ENCODE results near the gene SBK1.

DNA sequence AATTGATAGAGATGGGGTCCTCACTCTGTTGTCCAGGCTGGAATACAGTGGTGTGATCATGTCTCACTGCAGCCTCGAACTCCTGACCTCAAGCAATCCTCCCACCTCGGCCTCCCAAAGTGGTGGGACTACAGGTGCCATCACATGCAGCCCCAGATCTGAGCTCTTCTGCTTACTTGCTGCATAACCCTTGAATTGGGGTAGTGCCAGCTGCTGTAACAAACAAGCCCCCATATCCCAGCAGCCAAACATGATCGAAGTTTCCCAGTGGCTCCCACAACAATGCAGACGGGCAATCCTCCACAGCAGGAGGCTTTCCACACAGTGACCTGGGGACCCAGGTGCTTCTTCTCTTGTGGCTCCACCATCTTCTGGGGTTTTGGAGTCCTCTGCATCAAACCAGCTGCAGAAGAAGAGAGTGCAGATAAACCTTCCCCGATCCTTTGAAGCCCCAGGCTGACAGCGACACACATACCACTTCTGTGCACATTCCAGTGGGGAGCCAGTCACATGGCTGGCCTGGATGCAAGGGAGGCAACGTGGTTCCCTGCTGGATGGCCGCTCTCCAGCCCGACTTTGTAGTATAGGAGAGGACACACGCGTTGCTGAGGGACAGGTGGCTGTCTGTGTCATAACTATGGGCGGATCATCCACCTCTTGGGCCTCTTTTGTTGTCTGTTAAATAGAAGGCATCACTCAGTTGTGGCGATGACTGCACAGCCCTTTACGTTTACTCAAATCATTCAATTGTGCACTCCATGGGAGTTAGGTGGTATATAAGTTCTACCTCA is 16.7 kb downstream of the SBK1 start:
- TF ChIP-seq, protein P1, sequence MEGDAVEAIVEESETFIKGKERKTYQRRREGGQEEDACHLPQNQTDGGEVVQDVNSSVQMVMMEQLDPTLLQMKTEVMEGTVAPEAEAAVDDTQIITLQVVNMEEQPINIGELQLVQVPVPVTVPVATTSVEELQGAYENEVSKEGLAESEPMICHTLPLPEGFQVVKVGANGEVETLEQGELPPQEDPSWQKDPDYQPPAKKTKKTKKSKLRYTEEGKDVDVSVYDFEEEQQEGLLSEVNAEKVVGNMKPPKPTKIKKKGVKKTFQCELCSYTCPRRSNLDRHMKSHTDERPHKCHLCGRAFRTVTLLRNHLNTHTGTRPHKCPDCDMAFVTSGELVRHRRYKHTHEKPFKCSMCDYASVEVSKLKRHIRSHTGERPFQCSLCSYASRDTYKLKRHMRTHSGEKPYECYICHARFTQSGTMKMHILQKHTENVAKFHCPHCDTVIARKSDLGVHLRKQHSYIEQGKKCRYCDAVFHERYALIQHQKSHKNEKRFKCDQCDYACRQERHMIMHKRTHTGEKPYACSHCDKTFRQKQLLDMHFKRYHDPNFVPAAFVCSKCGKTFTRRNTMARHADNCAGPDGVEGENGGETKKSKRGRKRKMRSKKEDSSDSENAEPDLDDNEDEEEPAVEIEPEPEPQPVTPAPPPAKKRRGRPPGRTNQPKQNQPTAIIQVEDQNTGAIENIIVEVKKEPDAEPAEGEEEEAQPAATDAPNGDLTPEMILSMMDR (IDR thresholded peaks at IDR 0.05; ENCODE audit: poor library complexity) = no peak
- no peak for TF ChIP-seq EZH2 (IDR thresholded peaks at IDR 0.05; ENCODE audit: borderline replicate concordance)
- no peak for TF ChIP-seq EZH2phosphoT487 (IDR thresholded peaks at IDR 0.05; ENCODE audit: low read depth, severe bottlenecking, unreplicated experiment)
